Spleen (tissue), 7 donors: ENCODE measurements around the gene SEMA3F.

Experiments
- CTCF ChIP-seq, 11 experiments: fragments of 200-600 bp in 7 of 11; fragments of 450-650 bp in 4 of 11; sonication (generic) in 4 of 11; IDR thresholded peaks in 8 of 11; conservative IDR thresholded peaks in 3 of 11; 1 replicate in 7 of 11; 2 replicates in 4 of 11; pipeline versions ENCODE4 v1.4.0 to v1.8.0; 2016 to 2021; ENCODE audit warnings: antibody characterized with exemption in 11 of 11, inconsistent platforms in 4 of 11, mild to moderate bottlenecking in 1 of 11
- POLR2A ChIP-seq, 3 donors: fragments of 450-650 bp; IDR thresholded peaks; one replicate each; pipeline ENCODE4 v1.5.1; 2017; ENCODE audit warnings: antibody characterized with exemption in 3 of 3, mild to moderate bottlenecking in 1 of 3
- donor health status: DM: no; HTN: no; CAD: no; lungs with moderate emphysema.
- donor health status: DM: no; HTN: no; CAD: no.
- donor health status: DM: no; HTN: no; CAD: no.

DNA sequence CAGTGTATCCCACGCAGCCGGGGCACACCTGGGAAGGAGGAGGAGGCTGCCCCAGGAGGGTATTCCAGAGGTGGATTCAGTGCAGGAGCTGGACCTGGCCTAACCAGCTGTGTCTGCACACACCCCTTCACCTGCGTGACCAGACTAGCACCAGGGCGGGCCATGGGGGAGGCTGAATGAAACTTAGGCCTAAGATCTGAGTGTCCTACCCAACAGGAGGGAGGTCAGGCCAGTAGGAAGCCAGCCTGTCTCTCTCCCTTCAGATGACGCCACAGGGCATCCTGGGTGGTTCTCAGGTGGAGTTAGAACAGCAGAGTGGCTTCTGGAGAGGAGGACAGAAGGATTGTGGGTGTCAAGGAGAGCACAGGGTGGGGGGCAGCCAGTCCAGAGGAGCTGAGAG is 3.4 kb upstream of the SEMA3F start:
- TF ChIP-seq POLR2A (IDR thresholded peaks at IDR 0.05) (no peak), CTCF (IDR thresholded peaks at IDR 0.05 in 8 of 11, conservative IDR thresholded peaks at IDR 0.05 in 3 of 11) (no peak)
